NB4 (cell line): Measurements from ENCODE around the gene PPT2.
"Not testable (repeated sequence)": the region's sequence is repeated elsewhere in the genome, so short reads cannot be mapped to it uniquely, and the experiment has no call there.

Source experiments
- DNase-seq: peaks from one replicate; pipeline ENCODE4 v3.0.0; 2010; ENCODE audit warnings: low read depth
- H3K4me3 ChIP-seq: one replicate; pipeline ENCODE4 v1.5.1; 2011; ENCODE audit warnings: mild to moderate bottlenecking, low read depth, low read length, moderate library complexity
- CTCF ChIP-seq: IDR thresholded peaks from one replicate; pipeline ENCODE4 v1.5.1; 2012; ENCODE audit warnings: low read depth, low read length
- MYC ChIP-seq: IDR thresholded peaks from 2 replicates; pipeline ENCODE4 v1.6.1; 2011; ENCODE audit warnings: low read depth, low read length
- POLR2A ChIP-seq: IDR thresholded peaks from 2 replicates; pipeline ENCODE4 v1.6.1; 2011; ENCODE audit warnings: mild to moderate bottlenecking; ENCODE audit not compliant: insufficient read length; ENCODE audit errors: extremely low read depth
- TF ChIP-seq, protein P1 (sequence below): IDR thresholded peaks from 2 replicates; pipeline ENCODE4 v1.6.1; 2011; ENCODE audit warnings: low read depth, low read length

The PPT2 gene

DNA sequence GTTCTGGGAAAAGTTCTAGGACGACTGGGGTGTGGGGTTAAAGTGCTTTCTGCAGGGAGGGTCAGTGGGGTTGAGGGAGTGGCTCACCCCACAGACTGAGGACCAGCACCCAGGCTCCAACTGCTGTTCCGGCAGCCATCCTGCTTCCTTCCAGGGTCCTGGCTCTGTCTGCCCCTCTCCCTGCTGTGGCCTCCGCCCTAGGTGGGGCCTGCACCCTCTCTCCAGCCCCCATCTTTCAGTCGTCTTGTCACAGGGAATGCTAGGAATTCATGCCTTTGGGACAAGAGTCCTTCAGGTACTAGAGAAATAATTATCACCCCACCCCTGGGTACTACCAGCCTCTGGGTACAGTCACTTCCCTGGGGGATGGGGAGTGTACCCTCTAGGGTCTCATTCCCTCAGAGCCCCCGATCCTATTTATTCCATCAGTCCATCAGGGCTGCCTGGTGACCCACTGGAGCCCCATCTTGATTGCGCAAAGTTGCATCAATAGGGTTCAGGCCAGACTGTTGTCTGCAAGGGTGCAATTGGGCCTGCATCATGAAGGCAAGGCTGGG is 30.2 kb downstream of the PPT2 start, which contains the start of gene AGER:
AGER (minus strand) TSS at position 170 of the 557 bp plus-strand sequence; CDS start at position 139, 31 bp downstream.
- no peak within 1 kb of the TSS for H3K4me3 ChIP-seq
- TF ChIP-seq CTCF: no peak
- TF ChIP-seq, protein P1, sequence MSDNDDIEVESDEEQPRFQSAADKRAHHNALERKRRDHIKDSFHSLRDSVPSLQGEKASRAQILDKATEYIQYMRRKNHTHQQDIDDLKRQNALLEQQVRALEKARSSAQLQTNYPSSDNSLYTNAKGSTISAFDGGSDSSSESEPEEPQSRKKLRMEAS: no peak
- DNase-seq: no peak

DNA sequence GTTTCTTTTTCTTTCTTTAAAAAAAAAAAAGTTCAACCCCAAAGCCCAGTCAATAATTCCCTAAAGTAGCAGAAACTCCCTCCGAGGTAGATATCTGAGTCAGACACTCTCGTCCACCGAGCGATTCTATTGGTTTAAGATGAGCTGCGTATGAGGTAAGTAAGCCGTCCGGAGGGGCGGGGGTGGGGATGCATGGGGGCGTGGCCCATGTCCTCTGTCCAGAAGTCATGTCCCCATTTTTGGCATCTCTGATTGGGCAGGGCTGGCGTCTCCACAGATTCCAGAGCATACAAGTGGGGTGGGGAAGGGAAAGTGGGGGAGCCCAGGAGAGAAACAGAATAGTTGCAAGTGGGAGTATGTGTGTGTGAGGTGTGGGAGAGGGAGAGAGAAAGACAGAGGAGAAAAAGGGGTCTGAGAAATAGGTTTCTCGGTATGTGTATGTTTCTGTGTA is 31.8 kb downstream of the PPT2 start:
- peak; percentile 71 for DNase-seq
- H3K4me3 ChIP-seq: not testable (repeated sequence)

- H3K4me3 ChIP-seq, DNase-seq: not testable (repeated sequence)
Measured at GRCh38 chr6:32186151-32186840, 32.4 kb downstream of the PPT2 start.

DNA sequence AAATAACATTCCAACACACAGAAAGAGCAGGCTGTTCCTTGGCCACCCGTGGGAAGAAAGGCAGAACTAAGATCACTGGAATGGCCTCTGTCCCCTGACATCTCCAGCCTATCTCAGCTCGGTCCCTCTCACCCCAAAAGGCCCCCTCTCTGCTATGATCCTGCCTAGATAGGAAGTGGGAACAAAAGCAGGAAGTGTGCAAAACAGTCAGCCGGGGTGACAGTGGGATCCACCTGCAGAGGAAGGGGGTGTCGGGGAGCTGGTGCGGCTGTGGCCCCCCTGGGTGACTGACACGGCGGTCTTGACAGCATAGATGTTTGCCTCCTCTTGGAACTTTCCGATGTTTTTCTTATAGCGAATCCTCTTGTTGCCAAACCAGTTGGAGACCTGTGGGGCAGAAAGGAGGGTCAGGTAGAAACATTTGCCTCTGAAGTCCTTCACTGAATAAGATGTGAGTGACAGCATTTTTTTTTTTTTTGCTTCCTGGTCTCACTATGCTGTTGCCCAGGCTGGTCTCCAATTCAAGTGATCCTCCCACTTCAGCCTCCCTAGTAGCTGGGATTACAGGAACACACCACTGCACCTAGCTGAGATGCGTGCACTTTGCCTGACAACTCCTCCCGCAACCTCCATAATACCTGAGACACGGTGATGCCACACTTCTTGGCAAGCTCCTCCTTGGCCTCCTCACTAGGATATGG is 33.2 kb downstream of the PPT2 start:
- H3K4me3 ChIP-seq: no peak overlapping the region
- DNase-seq: no peak
- TF ChIP-seq MYC (no peak), CTCF (no peak)

DNA sequence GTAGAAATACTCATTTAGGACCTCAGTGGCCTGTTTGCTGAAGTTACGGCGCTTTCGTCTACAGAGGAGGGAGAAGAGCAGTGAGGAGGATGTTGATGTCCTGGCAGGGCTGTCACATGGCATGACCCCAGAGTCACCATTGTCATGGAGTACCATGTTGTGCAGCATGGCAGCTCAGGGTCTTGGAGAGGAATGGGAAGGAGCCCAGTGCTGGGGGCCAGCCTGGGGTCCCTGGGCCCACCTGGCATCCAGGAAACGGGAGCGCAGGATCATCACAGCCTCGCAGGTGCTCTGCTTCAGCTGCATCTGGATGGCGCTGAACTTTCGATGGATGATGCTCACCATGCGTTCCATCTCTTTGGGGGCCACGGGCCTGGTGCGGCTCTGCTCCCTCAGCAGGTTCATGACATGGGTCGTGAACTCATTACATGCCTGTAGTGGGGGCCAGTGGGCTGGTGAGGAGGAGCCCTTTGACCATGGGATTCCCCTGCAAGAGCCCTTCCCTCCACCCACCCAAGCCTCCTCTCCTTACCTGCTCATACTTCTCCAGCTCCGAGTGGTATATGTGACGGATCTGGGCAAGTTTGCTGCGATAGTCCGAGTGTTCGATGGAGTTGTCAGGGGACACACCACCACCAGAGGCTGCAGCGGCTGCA is 33.9 kb downstream of the PPT2 start:
- DNase-seq: not testable (repeated sequence)
- H3K4me3 ChIP-seq: peak overlapping the region; percentile 79

DNA sequence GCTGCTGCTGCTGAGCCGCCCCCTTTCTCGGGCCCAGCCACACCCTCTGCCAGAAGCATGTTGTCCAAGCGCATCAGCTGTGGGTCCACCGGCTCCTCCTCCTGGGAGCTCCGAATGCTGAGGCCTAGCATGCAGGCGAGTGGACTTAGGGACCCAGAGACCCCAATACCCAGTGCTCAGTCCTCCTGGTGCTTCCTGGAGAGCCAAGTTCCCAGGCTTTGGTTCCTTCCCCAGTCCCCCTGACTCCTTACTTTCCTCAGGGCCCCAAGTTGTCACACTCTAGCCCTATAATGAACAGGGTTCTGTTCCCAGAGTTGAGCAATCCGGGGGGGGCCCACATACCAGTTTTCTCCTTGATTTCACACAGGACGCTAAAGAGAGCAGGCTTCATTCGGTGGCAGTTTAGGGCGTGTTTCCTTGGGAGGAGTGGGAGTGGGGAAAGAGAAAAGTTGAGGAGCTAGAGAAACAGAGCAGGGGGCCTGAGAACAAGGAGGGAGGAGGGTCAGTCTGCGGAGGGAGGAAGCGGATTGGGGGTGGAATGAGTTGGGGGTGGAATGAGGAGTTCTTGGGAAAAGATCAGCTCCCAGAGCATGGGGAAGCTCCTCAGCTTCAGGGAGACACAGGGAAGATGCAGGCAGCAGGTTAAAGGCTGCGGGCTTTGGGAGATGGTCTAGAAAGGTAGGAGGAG is 34.6 kb downstream of the PPT2 start:
- H3K4me3 ChIP-seq: peak overlapping the region; percentile 79
- DNase-seq: no peak
- TF ChIP-seq CTCF (no peak), MYC (no peak), POLR2A (no peak)
- TF ChIP-seq, protein P1: no peak

DNA sequence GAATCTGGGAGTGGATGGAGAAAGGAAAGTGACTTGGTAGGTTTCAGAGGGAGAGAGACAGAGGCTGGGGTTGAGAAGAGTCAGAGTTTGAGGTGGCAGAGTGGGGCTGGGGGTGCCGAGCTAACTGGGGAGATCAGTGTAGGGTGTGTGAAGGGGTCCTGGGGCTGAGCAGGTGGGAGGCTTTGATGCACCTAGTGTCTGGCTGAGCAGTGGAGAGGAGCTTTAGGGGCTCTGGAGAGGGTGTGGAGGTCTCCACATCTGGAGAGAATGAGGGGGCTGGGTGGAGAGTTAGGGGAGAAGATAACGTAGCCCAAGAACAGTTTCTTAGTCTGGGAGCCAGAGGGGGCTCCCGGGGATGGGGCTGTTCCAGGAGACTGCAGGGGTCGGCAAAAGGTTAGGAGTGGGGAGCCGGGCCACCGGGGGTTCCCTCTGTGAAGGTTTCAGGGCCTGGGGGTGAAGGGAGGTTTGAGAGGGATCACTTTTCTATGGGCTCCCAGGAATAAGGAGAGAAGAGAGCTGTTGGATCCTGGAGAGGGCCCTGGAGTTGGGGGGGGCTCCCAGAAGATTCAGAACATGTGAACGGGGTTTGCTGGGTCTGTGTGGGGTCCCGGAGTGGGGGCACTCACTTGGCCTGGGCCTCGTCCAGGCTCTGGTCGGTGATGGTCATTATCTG is 35.3 kb downstream of the PPT2 start:
- peak overlapping the region; percentile 79 for H3K4me3 ChIP-seq
- no peak for DNase-seq
- TF ChIP-seq CTCF (no peak), MYC (no peak), POLR2A (no peak)
- TF ChIP-seq, protein P1: no peak
